Endothelial cell of umbilical vein (primary cell): ENCODE measurements around the gene SYT8. TPM values are rescaled to one million over a fixed set of nuclear protein-coding genes. Genes with fewer than 3 reads are reported as not detected.

Experiments
- BruUV-seq: library from RNA; stranded (reverse); fragments of 400-500 nt; replicated peaks from 2 replicates; lab custom pipeline; 2021; lab: Mats Ljungman, UMichigan
- CTCF ChIA-PET: fragments of 300-600, 350-600 bp; sonication (Branson Sonifier 250); formaldehyde crosslinking; loops from one replicate; lab custom pipeline; 2021; ENCODE audit warnings: antibody characterized with exemption, inconsistent platforms; lab: Charles Lee
- POLR2A ChIA-PET: fragments of 300-600, 350-600 bp; sonication (Branson Sonifier 250); formaldehyde crosslinking; loops from one replicate; lab custom pipeline; 2021; ENCODE audit warnings: antibody characterized with exemption, inconsistent platforms; lab: Charles Lee
- DNase-seq: peaks from one replicate; pipeline ENCODE4 v3.0.0-alpha.2; 2011; ENCODE audit warnings: low read depth, low spot score
- FAIRE-seq: peaks from 2 replicates; lab custom pipeline; 2011; peaks lifted over from hg19 to GRCh38; lab: Jason Lieb, UNC
- H2AFZ ChIP-seq: 2 replicates; pipeline ENCODE4 v1.6.0; 2012; ENCODE audit warnings: low read depth, low read length, control low read depth, inconsistent platforms
- H3K27ac ChIP-seq: 2 replicates; pipeline ENCODE4 v1.5.1; 2011; ENCODE audit warnings: low read depth, mild to moderate bottlenecking, control low read depth, low read length, moderate library complexity; ENCODE audit not compliant: insufficient read depth
- H3K27me3 ChIP-seq, 2 experiments: 2 replicates each; pipeline versions ENCODE4 v1.6.0 to v1.6.1; 2011; ENCODE audit warnings: low read length in 2 of 2, mixed read lengths in 1 of 2; ENCODE audit not compliant: control insufficient read depth in 2 of 2, insufficient read depth in 2 of 2
- H3K36me3 ChIP-seq, 2 experiments: 2 replicates in 1 of 2; 3 replicates in 1 of 2; pipeline ENCODE4 v1.5.1; 2011; ENCODE audit warnings: low read length in 2 of 2, mild to moderate bottlenecking in 1 of 2, moderate library complexity in 1 of 2; ENCODE audit not compliant: control insufficient read depth in 2 of 2, insufficient read depth in 2 of 2; ENCODE audit errors: extremely low read depth in 1 of 2
- H3K4me1 ChIP-seq: 3 replicates; pipeline ENCODE4 v1.5.1; 2011; ENCODE audit warnings: mild to moderate bottlenecking, low read length; ENCODE audit not compliant: control insufficient read depth, insufficient read depth; ENCODE audit errors: extremely low read depth
- H3K4me2 ChIP-seq: 2 replicates; pipeline ENCODE4 v1.6.1; 2011; ENCODE audit warnings: low read length, control low read depth, mixed read lengths; ENCODE audit not compliant: insufficient read depth
- H3K4me3 ChIP-seq, 3 experiments: fragments of 200-600 bp in 1 of 3; sonication (generic), shearing (Covaris generic) in 1 of 3; replicated peaks in 1 of 3; 2 replicates each; pipeline ENCODE4 v1.5.1; 2011 to 2016; ENCODE audit warnings: control low read depth in 3 of 3, low read length in 3 of 3, mild to moderate bottlenecking in 2 of 3, inconsistent platforms in 1 of 3, low read depth in 1 of 3, moderate library complexity in 1 of 3; ENCODE audit not compliant: insufficient read depth in 1 of 3
- H3K79me2 ChIP-seq: 2 replicates; pipeline ENCODE4 v1.6.0; 2012; ENCODE audit warnings: low read length, inconsistent platforms; ENCODE audit not compliant: control insufficient read depth, insufficient read depth
- H3K9ac ChIP-seq: replicated peaks from 2 replicates; pipeline ENCODE3; 2011; ENCODE audit warnings: low read length, control low read depth; ENCODE audit not compliant: insufficient read depth; ENCODE audit errors: extremely low read depth
- H3K9me1 ChIP-seq: replicated peaks from 3 replicates; pipeline ENCODE4 v1.6.0; 2011; ENCODE audit warnings: mild to moderate bottlenecking, low read length; ENCODE audit not compliant: control insufficient read depth, insufficient read depth; ENCODE audit errors: extremely low read depth
- H3K9me3 ChIP-seq: replicated peaks from 2 replicates; pipeline ENCODE4 v1.5.1; 2012; ENCODE audit warnings: low read length, inconsistent platforms; ENCODE audit not compliant: control insufficient read depth, insufficient read depth
- H4K20me1 ChIP-seq: replicated peaks from 2 replicates; pipeline ENCODE3; 2011; ENCODE audit warnings: mild to moderate bottlenecking, low read length; ENCODE audit not compliant: control insufficient read depth, insufficient read depth; ENCODE audit errors: extremely low read depth
- EZH2 ChIP-seq: IDR thresholded peaks from 2 replicates; pipeline ENCODE4 v1.6.1; 2012; ENCODE audit warnings: borderline replicate concordance, low read depth, mild to moderate bottlenecking, moderate library complexity, low read length, inconsistent platforms; ENCODE audit not compliant: severe bottlenecking
- FOS ChIP-seq: IDR thresholded peaks from 2 replicates; pipeline ENCODE4 v1.6.1; 2011; ENCODE audit warnings: mild to moderate bottlenecking, low read length, moderate library complexity, borderline replicate concordance; ENCODE audit not compliant: insufficient read depth
- GATA2 ChIP-seq: IDR thresholded peaks from 2 replicates; pipeline ENCODE4 v1.7.0; 2011; ENCODE audit warnings: low read depth, mild to moderate bottlenecking, moderate library complexity, mixed read lengths, low read length; ENCODE audit not compliant: insufficient read length, insufficient read depth
- JUN ChIP-seq: IDR thresholded peaks from 2 replicates; pipeline ENCODE4 v1.6.1; 2011; ENCODE audit warnings: borderline replicate concordance, low read depth; ENCODE audit not compliant: insufficient read length, insufficient read depth
- MAX ChIP-seq: IDR thresholded peaks from 2 replicates; pipeline ENCODE4 v1.6.1; 2011; ENCODE audit not compliant: insufficient read depth, insufficient read length
- MYC ChIP-seq: IDR thresholded peaks from one replicate; pipeline ENCODE4 v1.6.1; 2011; ENCODE audit warnings: mild to moderate bottlenecking, low read depth, low read length
- POLR2A ChIP-seq: IDR thresholded peaks from 2 replicates; pipeline ENCODE4 v1.6.1; 2012; ENCODE audit warnings: low read depth, mild to moderate bottlenecking, control low read depth, low read length
- dilution Hi-C: fragments of 300-500 bp; cut with MboI; formaldehyde crosslinking; loops from one replicate; pipeline ENCODE4 v1.15.0; 2019; ENCODE audit warnings: low sequenced_read_pairs; ENCODE audit not compliant: extremely low pct_ligation_motif_present
- intact Hi-C: fragments of 100-400 bp; cut with micrococcal nuclease; formaldehyde crosslinking; loops from one replicate; pipeline ENCODE4 v1.10.0; 2022
- polyA plus RNA-seq, 4 experiments: library from polyadenylated mRNA; depleted of rRNA in 3 of 4; stranded (reverse) in 3 of 4; unstranded in 1 of 4; fragments of >200 nt; gene quantifications; 2 replicates each; pipeline versions ENCODE4 v1.2.1 to v1.2.3, GENCODE V29; 2011 to 2012; ENCODE audit warnings: missing spikeins in 1 of 4
- total RNA-seq: library from RNA; stranded (reverse); gene quantifications from 2 replicates; pipeline ENCODE4 v1.2.3, GENCODE V29; 2021
- TF ChIP-seq, protein P1 (sequence below), 2 donors: IDR thresholded peaks; 1 replicate in 1 of 2; 2 replicates in 1 of 2; pipeline ENCODE4 v1.5.1; 2011; ENCODE audit warnings: low read length in 2 of 2, mild to moderate bottlenecking in 2 of 2, moderate library complexity in 2 of 2, control low read depth in 1 of 2, inconsistent platforms in 1 of 2, low read depth in 1 of 2; ENCODE audit not compliant: insufficient read depth in 1 of 2; ENCODE audit errors: extremely low read depth in 1 of 2

SYT8 gene
- total and polyA plus RNA-seq, 2 donors (not counting 3 experiments of a cell fraction or from before 2014, with no cell fraction given): not detected

DNA sequence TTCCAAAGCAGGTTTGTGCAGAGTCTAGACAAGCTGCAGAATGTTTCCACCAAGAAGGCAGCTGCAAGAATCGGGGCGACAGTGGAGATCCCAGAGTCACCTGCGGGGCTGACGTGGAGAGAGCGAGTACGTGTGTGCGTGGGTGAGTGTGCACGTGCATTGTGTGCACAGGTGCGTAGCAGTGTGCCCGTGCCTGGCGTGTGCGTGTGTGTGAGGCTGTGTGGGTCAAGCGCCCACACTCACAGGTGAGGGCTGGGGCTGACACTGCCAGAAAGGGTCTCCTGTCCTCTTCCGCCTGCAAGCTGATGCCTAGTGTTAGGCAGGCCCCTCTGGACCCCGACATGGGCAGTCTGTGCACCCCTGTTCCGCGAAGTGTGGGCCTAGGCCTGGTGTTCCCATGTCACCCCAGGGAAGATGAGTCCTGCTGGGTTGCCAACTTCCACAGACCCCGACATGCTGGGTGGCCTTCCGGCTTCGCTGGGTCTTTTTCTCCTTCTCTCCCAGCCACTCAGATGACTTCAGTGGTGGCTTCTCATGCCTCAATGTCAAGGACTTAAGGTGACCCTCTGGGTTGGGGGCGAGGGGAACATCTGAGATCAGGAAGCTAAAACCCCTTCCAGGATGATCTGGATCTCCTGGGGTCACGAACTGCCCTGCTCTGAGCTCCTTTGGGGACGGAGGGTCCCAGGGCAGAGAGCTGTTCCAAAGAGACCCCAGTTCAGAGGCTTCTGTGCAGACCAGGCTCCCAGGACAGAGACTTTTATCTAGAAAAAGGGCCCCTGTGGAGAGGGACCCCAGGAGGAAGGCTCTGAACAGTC, 10.4 kb upstream of the SYT8 start:
- Histone ChIP-seq H3K9me1 (no peaks in the 10 kb centered on the region), H2AFZ (no peak overlapping the region), H3K79me2 (no peaks in the 10 kb centered on the region), H3K36me3 (no peaks in the 10 kb centered on the region), H3K4me2 (no peak overlapping the region), H3K4me3 (no peak overlapping the region), H3K4me1 (peaks cover 3% of the 10 kb centered on the region), H3K9me3 (no peaks in the 10 kb centered on the region), H3K9ac (no peak overlapping the region), H3K27me3 (no peaks in the 10 kb centered on the region), H4K20me1 (no peaks in the 10 kb centered on the region), H3K27ac (no peak overlapping the region)
- BruUV-seq: no TSS peak
- no peak for TF ChIP-seq GATA2
- intact Hi-C loops (no loop called here), dilution Hi-C loops (no loop called here)
- ChIA-PET CTCF (interaction anchor here (0.7 to 5.4 kb wide), 5 partner anchors 30 to 332 kb away, joined by 3 to 50 read pairs (median 3); no protein-coding TSS in a partner anchor), POLR2A (no interaction called here)
- no peak for FAIRE-seq
- no peak for DNase-seq

- H3K4me1 ChIP-seq: peaks cover 3% of the 10 kb centered on the region
- intact Hi-C loops: no loop called here
These were observed 9.6 kb upstream of the SYT8 start for GRCh38 chr11:1825039-1825740.

More at GRCh38 chr11:1825039-1825740, 9.6 kb upstream of the SYT8 start:
- FAIRE-seq (no peak), DNase-seq (no peak)
- Histone ChIP-seq H2AFZ (no peak overlapping the region), H3K27ac (no peak overlapping the region), H3K9me3 (no peaks in the 10 kb centered on the region), H4K20me1 (no peaks in the 10 kb centered on the region), H3K4me2 (no peak overlapping the region), H3K79me2 (no peaks in the 10 kb centered on the region), H3K9me1 (no peaks in the 10 kb centered on the region), H3K36me3 (no peaks in the 10 kb centered on the region), H3K4me3 (no peak overlapping the region), H3K27me3 (no peaks in the 10 kb centered on the region), H3K9ac (no peak overlapping the region)
- TF ChIP-seq, protein P1, sequence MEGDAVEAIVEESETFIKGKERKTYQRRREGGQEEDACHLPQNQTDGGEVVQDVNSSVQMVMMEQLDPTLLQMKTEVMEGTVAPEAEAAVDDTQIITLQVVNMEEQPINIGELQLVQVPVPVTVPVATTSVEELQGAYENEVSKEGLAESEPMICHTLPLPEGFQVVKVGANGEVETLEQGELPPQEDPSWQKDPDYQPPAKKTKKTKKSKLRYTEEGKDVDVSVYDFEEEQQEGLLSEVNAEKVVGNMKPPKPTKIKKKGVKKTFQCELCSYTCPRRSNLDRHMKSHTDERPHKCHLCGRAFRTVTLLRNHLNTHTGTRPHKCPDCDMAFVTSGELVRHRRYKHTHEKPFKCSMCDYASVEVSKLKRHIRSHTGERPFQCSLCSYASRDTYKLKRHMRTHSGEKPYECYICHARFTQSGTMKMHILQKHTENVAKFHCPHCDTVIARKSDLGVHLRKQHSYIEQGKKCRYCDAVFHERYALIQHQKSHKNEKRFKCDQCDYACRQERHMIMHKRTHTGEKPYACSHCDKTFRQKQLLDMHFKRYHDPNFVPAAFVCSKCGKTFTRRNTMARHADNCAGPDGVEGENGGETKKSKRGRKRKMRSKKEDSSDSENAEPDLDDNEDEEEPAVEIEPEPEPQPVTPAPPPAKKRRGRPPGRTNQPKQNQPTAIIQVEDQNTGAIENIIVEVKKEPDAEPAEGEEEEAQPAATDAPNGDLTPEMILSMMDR (IDR thresholded peaks at IDR 0.05; ENCODE audit: extremely low read depth in 1 of 2, insufficient read depth in 1 of 2, low read depth in 1 of 2, low read length in 2 of 2): peak in 1 of 2 donors; percentile 63
- no peak for TF ChIP-seq FOS
- no peak for TF ChIP-seq MAX
- no peak for TF ChIP-seq JUN
- TF ChIP-seq EZH2: no peak
- TF ChIP-seq GATA2: no peak
- TF ChIP-seq POLR2A: no peak
- no peak for TF ChIP-seq MYC
- no TSS peak for BruUV-seq
- dilution Hi-C loops: no loop called here
- ChIA-PET CTCF (interaction anchor here (0.7 to 5.4 kb wide), 4 partner anchors 29 to 331 kb away, joined by 3 to 50 read pairs (median 5); no protein-coding TSS in a partner anchor), POLR2A (no interaction called here)
